Measurements from ENCODE around the gene LASP1.

GRCh38 chr17:38885044-38885727 is 15.3 kb downstream of the LASP1 start:
- TF ChIP-seq CTCF (IDR thresholded peaks at IDR 0.05), result no peak
- TF ChIP-seq POLR2A (IDR thresholded peaks at IDR 0.05), result no peak

All from esophagus squamous epithelium (tissue), 4 donors.